Suprapubic skin (tissue), 4 donors: ENCODE measurements around the gene RAX2.

ENCODE experiments used
- EP300 ChIP-seq: sonication (generic); formaldehyde crosslinking; IDR thresholded peaks from one replicate; pipeline ENCODE4 v1.6.1; 2017; ENCODE audit warnings: antibody characterized with exemption
- POLR2A ChIP-seq, 2 donors: fragments of 450-650 bp; IDR thresholded peaks; one replicate each; pipeline ENCODE4 v1.6.1; 2017; ENCODE audit warnings: antibody characterized with exemption in 2 of 2, mild to moderate bottlenecking in 2 of 2, moderate library complexity in 2 of 2
- POLR2AphosphoS5 ChIP-seq, 3 donors: sonication (generic); formaldehyde crosslinking; IDR thresholded peaks; one replicate each; pipeline ENCODE4 v1.6.1; 2017; ENCODE audit warnings: antibody characterized with exemption in 3 of 3
- TF ChIP-seq, protein P1 (sequence below), 2 donors: fragments of 200-600 bp in 1 of 2; fragments of 450-650 bp in 1 of 2; sonication (generic) in 1 of 2; IDR thresholded peaks; one replicate each; pipeline ENCODE4 v1.5.1; 2016 to 2019; ENCODE audit warnings: antibody characterized with exemption in 2 of 2, mild to moderate bottlenecking in 1 of 2, moderate library complexity in 1 of 2

DNA sequence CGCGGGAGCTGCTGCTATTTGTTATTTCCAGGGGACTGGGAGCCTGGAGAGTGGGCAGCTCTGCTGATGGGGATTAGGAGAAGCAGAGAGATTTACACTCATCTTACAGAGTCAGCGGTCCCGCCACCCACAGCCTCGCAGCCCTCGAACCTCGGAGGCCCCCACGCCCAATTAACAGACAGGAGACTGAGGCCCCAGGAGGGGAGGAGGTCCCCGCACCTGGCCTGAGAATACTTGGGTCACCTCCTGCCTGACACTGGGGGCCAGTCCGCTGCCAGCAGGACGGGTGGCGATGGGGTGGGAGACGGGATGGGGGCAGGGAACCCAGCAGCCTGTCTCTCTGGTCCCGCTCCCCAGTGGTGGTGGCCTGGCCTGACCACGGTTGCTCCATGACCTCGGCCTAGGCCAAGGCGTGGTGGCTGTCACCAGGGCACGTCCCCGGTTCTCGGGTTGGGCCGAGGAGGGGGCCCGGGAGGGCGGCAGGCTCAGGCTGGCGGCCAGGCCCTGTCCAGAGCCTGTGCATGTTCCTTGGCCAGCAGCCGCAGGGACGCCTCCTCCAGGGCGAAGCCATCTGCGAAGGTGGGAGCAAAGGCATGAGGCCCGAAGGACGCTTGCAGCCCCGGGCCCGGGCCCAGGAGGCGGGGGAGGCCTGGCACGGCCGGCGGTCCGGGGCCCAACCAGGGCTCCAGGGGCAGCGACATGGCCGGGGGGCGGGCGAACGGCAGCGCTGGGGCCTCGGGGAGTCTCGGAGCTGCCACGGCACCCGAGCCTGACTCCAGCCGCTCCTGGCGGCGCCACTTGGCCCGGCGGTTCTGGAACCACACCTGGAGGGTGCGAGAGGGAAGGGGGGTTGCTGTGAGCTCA is 1.7 kb downstream of the RAX2 start:
- TF ChIP-seq, protein P1, sequence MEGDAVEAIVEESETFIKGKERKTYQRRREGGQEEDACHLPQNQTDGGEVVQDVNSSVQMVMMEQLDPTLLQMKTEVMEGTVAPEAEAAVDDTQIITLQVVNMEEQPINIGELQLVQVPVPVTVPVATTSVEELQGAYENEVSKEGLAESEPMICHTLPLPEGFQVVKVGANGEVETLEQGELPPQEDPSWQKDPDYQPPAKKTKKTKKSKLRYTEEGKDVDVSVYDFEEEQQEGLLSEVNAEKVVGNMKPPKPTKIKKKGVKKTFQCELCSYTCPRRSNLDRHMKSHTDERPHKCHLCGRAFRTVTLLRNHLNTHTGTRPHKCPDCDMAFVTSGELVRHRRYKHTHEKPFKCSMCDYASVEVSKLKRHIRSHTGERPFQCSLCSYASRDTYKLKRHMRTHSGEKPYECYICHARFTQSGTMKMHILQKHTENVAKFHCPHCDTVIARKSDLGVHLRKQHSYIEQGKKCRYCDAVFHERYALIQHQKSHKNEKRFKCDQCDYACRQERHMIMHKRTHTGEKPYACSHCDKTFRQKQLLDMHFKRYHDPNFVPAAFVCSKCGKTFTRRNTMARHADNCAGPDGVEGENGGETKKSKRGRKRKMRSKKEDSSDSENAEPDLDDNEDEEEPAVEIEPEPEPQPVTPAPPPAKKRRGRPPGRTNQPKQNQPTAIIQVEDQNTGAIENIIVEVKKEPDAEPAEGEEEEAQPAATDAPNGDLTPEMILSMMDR (IDR thresholded peaks at IDR 0.05), result no peak
- TF ChIP-seq EP300 (no peak), POLR2A (IDR thresholded peaks at IDR 0.05) (no peak), POLR2AphosphoS5 (IDR thresholded peaks at IDR 0.05) (no peak)
